Measurements from ENCODE around the gene BRINP3.

GRCh38 chr1:190377991-190378390, 99.7 kb downstream of the BRINP3 start:
- TF ChIP-seq CTCF (conservative IDR thresholded peaks at IDR 0.05; ENCODE audit: low read depth in 2 of 2) = no peak
- no peak for TF ChIP-seq EZH2 (IDR thresholded peaks at IDR 0.05; ENCODE audit: low read depth, unreplicated experiment)
- TF ChIP-seq REST (IDR thresholded peaks at IDR 0.05; ENCODE audit: unreplicated experiment) = no peak
- TF ChIP-seq POLR2AphosphoS5 (IDR thresholded peaks at IDR 0.05; ENCODE audit: low read depth) = no peak
- no peak for TF ChIP-seq EZH2phosphoT487 (IDR thresholded peaks at IDR 0.05; ENCODE audit: unreplicated experiment)
- TF ChIP-seq CREB1 (CRISPR knock-in tag; IDR thresholded peaks at IDR 0.05; ENCODE audit: low read depth) = no peak
- no peak for TF ChIP-seq JUNB (IDR thresholded peaks at IDR 0.05; ENCODE audit: unreplicated experiment)
- no peak for TF ChIP-seq ZNF331 (CRISPR knock-in tag; IDR thresholded peaks at IDR 0.05; ENCODE audit: low read depth)
- no peak for TF ChIP-seq ZNF114 (CRISPR knock-in tag; IDR thresholded peaks at IDR 0.05)
- TF ChIP-seq ZNF462 (CRISPR knock-in tag; IDR thresholded peaks at IDR 0.05) = no peak
- no peak for TF ChIP-seq STAT1 (IDR thresholded peaks at IDR 0.05; ENCODE audit: unreplicated experiment)
- TF ChIP-seq NANOG (IDR thresholded peaks at IDR 0.05; ENCODE audit: borderline replicate concordance) = no peak
- no peak for TF ChIP-seq ETS1 (IDR thresholded peaks at IDR 0.05)
